T47D (cell line): ENCODE data around the gene DSTN.

Experiments used
- DNase-seq, 2 experiments: peaks; one replicate each; pipeline versions ENCODE4 v3.0.0 to v3.0.0-alpha.2; 2011 to 2012; ENCODE audit warnings: low read depth in 1 of 2, low spot score in 1 of 2
- JUND ChIP-seq: IDR thresholded peaks from 2 replicates; pipeline ENCODE4 v1.6.1; 2012; ENCODE audit warnings: low read depth
- in situ Hi-C: cut with HindIII; loops from 2 replicates; pipeline ENCODE4 v1.10.0; 2016; ENCODE audit warnings: low sequenced_read_pairs, low pct_unique_long_range_greater_than_20kb

DSTN gene

GRCh38 chr20:17558154-17558940 lies 11.5 kb upstream of the DSTN start:
- peak in 1 of 2 experiments; percentile 54 for DNase-seq
- in situ Hi-C loops: no loop called here
- TF ChIP-seq JUND: peak; percentile 65

- TF ChIP-seq JUND: no peak
- in situ Hi-C loops: no loop called here
- DNase-seq: no peak
Observed at GRCh38 chr20:17558941-17559304, 11.0 kb upstream of the DSTN start.

GRCh38 chr20:17559338-17559737 lies 10.5 kb upstream of the DSTN start:
- TF ChIP-seq JUND: no peak
- in situ Hi-C loops: no loop called here
- DNase-seq: peak in 1 of 2 experiments; percentile 69

GRCh38 chr20:17560344-17561074 lies 9.4 kb upstream of the DSTN start:
- no peak for DNase-seq
- no peak for TF ChIP-seq JUND
- in situ Hi-C loops: no loop called here

- DNase-seq: peak; percentile 30 to 98
- peak; percentile 85 for TF ChIP-seq JUND
- in situ Hi-C loops: no loop called here
Observed at GRCh38 chr20:17562804-17563305, 7.0 kb upstream of the DSTN start.

- in situ Hi-C loops: no loop called here
- no peak for DNase-seq
- TF ChIP-seq JUND: no peak
Observed at GRCh38 chr20:17565169-17565845, 4.6 kb upstream of the DSTN start.

- no peak for DNase-seq
- TF ChIP-seq JUND: no peak
- in situ Hi-C loops: no loop called here
Observed at GRCh38 chr20:17566345-17566744, 3.5 kb upstream of the DSTN start.

- TF ChIP-seq JUND: no peak
- peak in 1 of 2 experiments; percentile 80 for DNase-seq
Observed at GRCh38 chr20:17568045-17568788, 1.7 kb upstream of the DSTN start.

GRCh38 chr20:17568972-17569521 lies 828 bp upstream of the DSTN start:
- DNase-seq: peak; percentile 77 to 99

More at GRCh38 chr20:17568045-17568788, 1.7 kb upstream of the DSTN start:
- in situ Hi-C loops: no loop called here

GRCh38 chr20:17570347-17571152 lies 675 bp downstream of the DSTN start:
- in situ Hi-C loops: no loop called here
- TF ChIP-seq JUND: no peak
- DNase-seq: peak in 1 of 2 experiments; percentile 85

More at GRCh38 chr20:17568972-17569521, 828 bp upstream of the DSTN start:
- in situ Hi-C loops: no loop called here
- no peak; the same call in 1 of the 2 replicates for TF ChIP-seq JUND

- no peak for TF ChIP-seq JUND
- in situ Hi-C loops: no loop called here
- no peak for DNase-seq
Observed at GRCh38 chr20:17571153-17571527, 1.3 kb downstream of the DSTN start.
